HG03521 (cell line): Measurements from ENCODE around the gene GLIS1.

ENCODE experiments used
- ATAC-seq: cut with Tn5 transposase; IDR thresholded peaks from one replicate; pipeline ENCODE4 v1.9.1; 2021; ENCODE audit warnings: mild to moderate bottlenecking, moderate library complexity; ENCODE audit not compliant: unreplicated experiment

The GLIS1 gene

GRCh38 chr1:53553734-53554509 is 185.0 kb downstream of the GLIS1 start:
- no peak for ATAC-seq

GRCh38 chr1:53552981-53553733 is 185.8 kb downstream of the GLIS1 start:
- ATAC-seq = no peak

- no peak for ATAC-seq
Observed at GRCh38 chr1:53552146-53552861, 186.7 kb downstream of the GLIS1 start.

- ATAC-seq = no peak
Observed at GRCh38 chr1:53551428-53551995, 187.5 kb downstream of the GLIS1 start.

GRCh38 chr1:53550201-53550741 is 188.7 kb downstream of the GLIS1 start:
- no peak for ATAC-seq

GRCh38 chr1:53549781-53550180 is 189.2 kb downstream of the GLIS1 start:
- ATAC-seq = no peak

- ATAC-seq = no peak
Observed at GRCh38 chr1:53549287-53549686, 189.7 kb downstream of the GLIS1 start.

- no peak for ATAC-seq
Observed at GRCh38 chr1:53548031-53548491, 190.9 kb downstream of the GLIS1 start.

- no peak for ATAC-seq
Observed at GRCh38 chr1:53547231-53547790, 191.7 kb downstream of the GLIS1 start.

GRCh38 chr1:53546409-53547155 is 192.4 kb downstream of the GLIS1 start:
- no peak for ATAC-seq

- no peak for ATAC-seq
Observed at GRCh38 chr1:53545663-53546408, 193.1 kb downstream of the GLIS1 start.

GRCh38 chr1:53544728-53545515 is 194.0 kb downstream of the GLIS1 start:
- no peak for ATAC-seq

GRCh38 chr1:53543778-53544695 is 194.9 kb downstream of the GLIS1 start:
- no peak for ATAC-seq

- ATAC-seq = no peak
Observed at GRCh38 chr1:53543130-53543777, 195.7 kb downstream of the GLIS1 start.

GRCh38 chr1:53542551-53542950 is 196.4 kb downstream of the GLIS1 start:
- no peak for ATAC-seq

GRCh38 chr1:53541761-53542550 is 197.0 kb downstream of the GLIS1 start:
- ATAC-seq = no peak
